ENCODE results near the gene ZNF169.

GRCh38 chr9:94270009-94270408 is 10.9 kb downstream of the ZNF169 start:
- TF ChIP-seq CTCF (IDR thresholded peaks at IDR 0.05) (no peak), EP300 (IDR thresholded peaks at IDR 0.05) (no peak), POLR2A (IDR thresholded peaks at IDR 0.05) (no peak), POLR2AphosphoS5 (IDR thresholded peaks at IDR 0.05) (no peak)

Measured in sigmoid colon (tissue), 4 donors.